HG03439 (cell line): Measurements from ENCODE around the gene GTF2A1.
"Not testable (repeated sequence)": the region's sequence is repeated elsewhere in the genome, so short reads cannot be mapped to it uniquely, and the experiment has no call there.

Experiments
- ATAC-seq: cut with Tn5 transposase; IDR thresholded peaks from one replicate; pipeline ENCODE4 v1.9.1; 2021; ENCODE audit warnings: mild to moderate bottlenecking, moderate library complexity; ENCODE audit not compliant: unreplicated experiment

GTF2A1 gene

GRCh38 chr14:81220830-81221578, at the start of gene GTF2A1:
TSS of gene GTF2A1 (minus strand) at chr14:81220959. CDS start at chr14:81220518, 441 bp downstream.
- peak; percentile 80 for ATAC-seq

- ATAC-seq: no peak
Measured at GRCh38 chr14:81269979-81270375, 49.2 kb upstream of the GTF2A1 start.

- ATAC-seq: peak; percentile 68
Measured at GRCh38 chr14:81269100-81269978, 48.6 kb upstream of the GTF2A1 start.

GRCh38 chr14:81268016-81268416, 47.3 kb upstream of the GTF2A1 start:
- no peak for ATAC-seq

GRCh38 chr14:81265636-81266169, 44.9 kb upstream of the GTF2A1 start:
- no peak for ATAC-seq

GRCh38 chr14:81264671-81265070, 43.9 kb upstream of the GTF2A1 start:
- ATAC-seq: no peak

- ATAC-seq: no peak
Measured at GRCh38 chr14:81263777-81264410, 43.1 kb upstream of the GTF2A1 start.

GRCh38 chr14:81261176-81261575, 40.4 kb upstream of the GTF2A1 start:
- no peak for ATAC-seq

GRCh38 chr14:81260732-81261131, 40.0 kb upstream of the GTF2A1 start:
- no peak for ATAC-seq

GRCh38 chr14:81256289-81256960, 35.7 kb upstream of the GTF2A1 start:
- no peak for ATAC-seq

GRCh38 chr14:81252278-81252677, 31.5 kb upstream of the GTF2A1 start:
- no peak for ATAC-seq

GRCh38 chr14:81247271-81247766, 26.6 kb upstream of the GTF2A1 start:
- ATAC-seq: no peak

GRCh38 chr14:81246461-81247270, 25.9 kb upstream of the GTF2A1 start:
- no peak for ATAC-seq

- no peak for ATAC-seq
Measured at GRCh38 chr14:81245771-81246170, 25.0 kb upstream of the GTF2A1 start.

GRCh38 chr14:81244431-81244830, 23.7 kb upstream of the GTF2A1 start:
- not testable (repeated sequence) for ATAC-seq

GRCh38 chr14:81243499-81243898, 22.7 kb upstream of the GTF2A1 start:
- no peak for ATAC-seq

GRCh38 chr14:81236849-81237248, 16.1 kb upstream of the GTF2A1 start:
- ATAC-seq: not testable (repeated sequence)

GRCh38 chr14:81236138-81236537, 15.4 kb upstream of the GTF2A1 start:
- no peak for ATAC-seq

- ATAC-seq: no peak
Measured at GRCh38 chr14:81235096-81235495, 14.3 kb upstream of the GTF2A1 start.

GRCh38 chr14:81234278-81234677, 13.5 kb upstream of the GTF2A1 start:
- ATAC-seq: no peak
